ENCODE results near the gene ABHD5. TPM values are rescaled to one million over a fixed set of nuclear protein-coding genes. Genes with fewer than 3 reads are reported as not detected.

ABHD5 gene
- total and polyA plus RNA-seq, 2 of the 8 experiments (the other 6 are each of a cell fraction or from before 2014, with no cell fraction given) = 10.5 to 16.4 TPM

DNA sequence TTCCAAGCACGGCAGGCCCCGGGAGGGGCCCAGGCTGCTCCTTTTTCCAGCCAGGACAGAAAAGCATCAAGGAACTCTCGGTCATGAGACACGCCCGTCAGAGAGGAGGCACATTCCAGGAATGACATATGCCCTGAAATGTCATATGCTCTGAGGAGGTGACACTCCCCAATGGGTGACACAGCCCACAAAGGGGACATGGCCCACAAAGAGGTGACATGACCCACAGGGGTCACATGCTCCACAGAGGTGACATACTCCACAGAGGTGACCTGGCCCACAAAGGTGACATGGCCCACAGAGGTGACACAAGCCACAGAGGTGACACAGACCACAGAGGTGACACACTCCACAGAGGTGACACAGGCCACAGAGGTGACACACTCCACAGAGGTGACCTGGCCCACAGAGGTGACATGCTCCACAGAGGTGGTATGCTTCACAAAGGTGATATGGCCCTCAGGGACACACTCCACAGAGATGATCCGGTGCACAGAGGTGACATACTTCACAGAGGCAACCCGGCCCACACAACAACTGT is 79.2 kb downstream of the ABHD5 start:
- POLR2A ChIA-PET (ENCODE audit: partially characterized antibody) = no interaction called here
- TF ChIP-seq CREB1 (IDR thresholded peaks at IDR 0.05) (no peak), SAP30 (IDR thresholded peaks at IDR 0.05; ENCODE audit: insufficient read depth, insufficient replicate concordance, low read length) (no peak), SIN3A (conservative IDR thresholded peaks at IDR 0.05 in 1 of 2, IDR thresholded peaks at IDR 0.05 in 1 of 2; ENCODE audit: low read depth in 1 of 2, low read length in 2 of 2) (no peak), CHD2 (IDR thresholded peaks at IDR 0.05; ENCODE audit: low read length) (no peak), TEAD4 (IDR thresholded peaks at IDR 0.05; ENCODE audit: low read depth, low read length) (peak; percentile 63; the same call in 1 of the 2 replicates)
- H3K23ac ChIP-seq (ENCODE audit: insufficient read length) = no peak overlapping the region
- peak overlapping the region; percentile 12; the same call in 1 of the 2 replicates for H2BK5ac ChIP-seq (ENCODE audit: low read depth, low read length)
- H3K4ac ChIP-seq (replicated peaks; ENCODE audit: insufficient read length, low read depth, low read length) = no peak overlapping the region
- peaks cover 0 to 2% (median 0%) of the 10 kb centered on the region in 4 experiments; a peak in 2 of 7 replicates for H3K27me3 ChIP-seq (replicated peaks in 1 of 4; ENCODE audit: control insufficient read depth in 3 of 4, extremely low read depth in 1 of 4, insufficient read depth in 3 of 4, low read length in 3 of 4)
- H2AK5ac ChIP-seq (ENCODE audit: low read depth, low read length) = no peak overlapping the region
- no peaks in the 10 kb centered on the region for H3K79me1 ChIP-seq (ENCODE audit: low read depth, low read length)
- H3K18ac ChIP-seq (ENCODE audit: extremely low read depth, low read length) = peak overlapping the region; percentile 19; the same call in 1 of the 2 replicates
- no peaks in the 10 kb centered on the region for H3K79me2 ChIP-seq (ENCODE audit: control insufficient read depth in 1 of 2, insufficient read depth in 2 of 2, low read length in 2 of 2)
- peak overlapping the region in 1 of 4 experiments; percentile 38; a peak in 3 of 8 replicates for H3K4me3 ChIP-seq (ENCODE audit: extremely low read depth in 1 of 4, insufficient read depth in 2 of 4, low read depth in 3 of 4, low read length in 4 of 4)
- peak overlapping the region; percentile 84 for H2AFZ ChIP-seq (ENCODE audit: low read length)
- CTCF ChIA-PET (ENCODE audit: partially characterized antibody) = interaction anchor here (1.0 to 1.9 kb wide), 9 partner anchors 10 to 434 kb away, joined by 3 to 10 read pairs (median 5); no protein-coding TSS in a partner anchor
- H3K4me2 ChIP-seq (ENCODE audit: insufficient read depth in 1 of 2, low read depth in 2 of 2, low read length in 2 of 2) = peak overlapping the region in 1 of 2 experiments; percentile 60; a peak in 3 of 4 replicates
- no peak overlapping the region for H3K27ac ChIP-seq (ENCODE audit: low read depth, low read length)
- H4K8ac ChIP-seq (ENCODE audit: extremely low read depth, insufficient read depth, low read length) = no peak overlapping the region
- DNase-seq (ENCODE audit: low read depth in 1 of 2, low spot score in 2 of 2) (no peak), FAIRE-seq (no peak)
- H4K20me1 ChIP-seq (replicated peaks in 1 of 2; ENCODE audit: control insufficient read depth in 1 of 2, insufficient read depth in 2 of 2, low read length in 2 of 2) = no peaks in the 10 kb centered on the region
- 0 out of 2 replicates have a peak overlapping the region, but pooled peaks have one; percentile 62 for H2BK15ac ChIP-seq (ENCODE audit: low read length)
- peaks cover 0 to 8% (median 2%) of the 10 kb centered on the region in 4 experiments; a peak in 2 of 7 replicates for H3K4me1 ChIP-seq (replicated peaks in 1 of 4; ENCODE audit: control insufficient read depth in 3 of 4, insufficient read depth in 4 of 4, low read length in 3 of 4)
- no peak overlapping the region for H4K91ac ChIP-seq (replicated peaks; ENCODE audit: insufficient read length, low read length)
- 75% methylated on average over 6 of the region's 7 CpGs; no CpG with 5 or more reads in 1 of the 2 experiments for WGBS, 2 experiments (ENCODE audit: extremely low coverage in 1 of 2, insufficient coverage in 1 of 2, insufficient read length in 1 of 2, insufficient replicate concordance in 2 of 2, low coverage in 1 of 2, low lambda C conversion rate in 2 of 2, missing lambda C conversion rate in 1 of 2)
- H2BK12ac ChIP-seq (ENCODE audit: low read depth, low read length) = no peak overlapping the region; the same call in 1 of the 2 replicates
- H3K36me3 ChIP-seq (ENCODE audit: control insufficient read depth in 2 of 4, insufficient read depth in 4 of 4, low read length in 3 of 4) = no peaks in the 10 kb centered on the region
- no peak overlapping the region for H3K56ac ChIP-seq (replicated peaks; ENCODE audit: insufficient read length, low read depth, low read length)
- no peaks in the 10 kb centered on the region for H3K23me2 ChIP-seq (ENCODE audit: low read depth, low read length)
- no peak overlapping the region for H4K5ac ChIP-seq (ENCODE audit: insufficient read length, low read depth, low read length)
- H2BK20ac ChIP-seq (ENCODE audit: low read length) = 0 out of 2 replicates have a peak overlapping the region, but pooled peaks have one; percentile 52
- H3K9me3 ChIP-seq (ENCODE audit: insufficient read depth in 2 of 2, low read depth in 1 of 2, low read length in 1 of 2) = no peaks in the 10 kb centered on the region; a peak in 1 of 4 replicates
- no peak overlapping the region for H2BK120ac ChIP-seq (replicated peaks; ENCODE audit: low read depth, low read length)
- no peak overlapping the region for H3K9ac ChIP-seq (replicated peaks in 1 of 4; ENCODE audit: extremely low read depth in 1 of 4, low read depth in 3 of 4, low read length in 3 of 4)
- H3K14ac ChIP-seq (ENCODE audit: insufficient read length) = no peak overlapping the region
